IPS DF 19.7 (cell line): ENCODE results near the gene SLC39A3.

Source experiments
- DNase-seq: peaks from one replicate; pipeline ENCODE4 v3.0.0-alpha.2; 2013; ENCODE audit warnings: low read depth, low spot score

The SLC39A3 gene

GRCh38 chr19:2739602-2740313 is at the start of gene SLC39A3:
TSS of gene SLC39A3 (minus strand) at chr19:2740017. CDS start at chr19:2737257, 2,760 bp downstream.
- DNase-seq, result peak; percentile 77

GRCh38 chr19:2788237-2788636 is 48.4 kb upstream of the SLC39A3 start:
- no peak for DNase-seq

GRCh38 chr19:2787115-2787514 is 47.3 kb upstream of the SLC39A3 start:
- DNase-seq, result no peak

GRCh38 chr19:2785244-2785997 is 45.6 kb upstream of the SLC39A3 start, which contains the start of gene THOP1:
TSS of gene THOP1 (plus strand) at chr19:2785503. CDS start at chr19:2785663, 160 bp downstream.
- DNase-seq, result peak; percentile 90

GRCh38 chr19:2783781-2784145 is 43.9 kb upstream of the SLC39A3 start:
- DNase-seq, result no peak

GRCh38 chr19:2782936-2783780 is 43.3 kb upstream of the SLC39A3 start, which contains the start of gene SGTA:
TSS of gene SGTA (minus strand) at chr19:2783273. CDS start at chr19:2769068, 14,205 bp downstream.
- peak; percentile 98 for DNase-seq

GRCh38 chr19:2782329-2782935 is 42.6 kb upstream of the SLC39A3 start:
- DNase-seq, result no peak

- DNase-seq, result no peak
These were observed 40.5 kb upstream of the SLC39A3 start for GRCh38 chr19:2780284-2780683.

- DNase-seq, result no peak
These were observed 39.4 kb upstream of the SLC39A3 start for GRCh38 chr19:2779121-2779740.

GRCh38 chr19:2777952-2778683 is 38.3 kb upstream of the SLC39A3 start:
- no peak for DNase-seq

- no peak for DNase-seq
These were observed 36.0 kb upstream of the SLC39A3 start for GRCh38 chr19:2775556-2776430.

- DNase-seq, result no peak
These were observed 35.2 kb upstream of the SLC39A3 start for GRCh38 chr19:2774953-2775555.

GRCh38 chr19:2774083-2774679 is 34.4 kb upstream of the SLC39A3 start:
- DNase-seq, result no peak

- DNase-seq, result no peak
These were observed 32.2 kb upstream of the SLC39A3 start for GRCh38 chr19:2771786-2772674.

- no peak for DNase-seq
These were observed 30.5 kb upstream of the SLC39A3 start for GRCh38 chr19:2770055-2771013.

- no peak for DNase-seq
These were observed 29.4 kb upstream of the SLC39A3 start for GRCh38 chr19:2769218-2769617.
